Gastroesophageal sphincter (tissue), 4 donors: ENCODE data around the gene GLI1. TPM values are rescaled to one million over a fixed set of nuclear protein-coding genes. Genes with fewer than 3 reads are reported as not detected.

Experiments
- ATAC-seq: fragments of 150-250 bp; one replicate; pipeline ENCODE4 v1.9.1; 2016; ENCODE audit warnings: mild to moderate bottlenecking, moderate library complexity
- H3K27ac ChIP-seq, 4 donors: fragments of 200-600 bp; sonication (generic) in 3 of 4; 1 replicate in 3 of 4; 2 replicates in 1 of 4; pipeline ENCODE4 v1.5.1; 2016 to 2019
- H3K27me3 ChIP-seq: fragments of 200-600 bp; sonication (generic); one replicate; pipeline ENCODE4 v1.5.1; 2019
- H3K36me3 ChIP-seq, 2 donors: fragments of 200-600 bp; sonication (generic); one replicate each; pipeline ENCODE4 v1.5.1; 2019; ENCODE audit warnings: control low read depth in 1 of 2
- H3K4me1 ChIP-seq, 3 donors: fragments of 200-600 bp; sonication (generic); 1 replicate in 2 of 3; 2 replicates in 1 of 3; pipeline ENCODE4 v1.5.1; 2016 to 2019; ENCODE audit warnings: control low read depth in 2 of 3
- H3K4me3 ChIP-seq, 2 donors: fragments of 200-600 bp; sonication (generic); one replicate each; pipeline ENCODE4 v1.5.1; 2019; ENCODE audit warnings: mild to moderate bottlenecking in 1 of 2, moderate library complexity in 1 of 2
- H3K9me3 ChIP-seq, 3 donors: fragments of 200-600 bp; sonication (generic); one replicate each; pipeline ENCODE4 v1.5.1; 2017 to 2019; ENCODE audit warnings: control low read depth in 2 of 3
- CTCF ChIP-seq, 4 experiments: fragments of 200-600 bp in 2 of 4; fragments of 450-650 bp in 2 of 4; sonication (generic) in 1 of 4; IDR thresholded peaks; one replicate each; pipeline ENCODE4 v1.5.1; 2017 to 2019; ENCODE audit warnings: antibody characterized with exemption in 4 of 4, mild to moderate bottlenecking in 2 of 4, moderate library complexity in 2 of 4
- EP300 ChIP-seq: sonication (generic); formaldehyde crosslinking; IDR thresholded peaks from one replicate; pipeline ENCODE4 v1.6.1; 2017; ENCODE audit warnings: antibody characterized with exemption, mild to moderate bottlenecking
- POLR2A ChIP-seq, 2 donors: fragments of 450-650 bp; IDR thresholded peaks; one replicate each; pipeline ENCODE4 v1.6.1; 2017; ENCODE audit warnings: antibody characterized with exemption in 2 of 2, mild to moderate bottlenecking in 2 of 2, moderate library complexity in 1 of 2
- POLR2AphosphoS5 ChIP-seq: sonication (generic); formaldehyde crosslinking; IDR thresholded peaks from one replicate; pipeline ENCODE4 v1.6.1; 2017; ENCODE audit warnings: antibody characterized with exemption
- WGBS, 2 donors: methylation state at CpG; one replicate each; pipeline ENCODE4 v1.1.5; 2018; ENCODE audit warnings: low coverage in 1 of 2; 5-methylcytosine and 5-hydroxymethylcytosine counted together
- total RNA-seq, 4 donors: library from RNA; depleted of rRNA; stranded (reverse); fragments of >200 nt; gene quantifications; one replicate each; pipeline ENCODE4 v1.1.0, GENCODE V29; 2016

Gene GLI1
- total RNA-seq, 4 donors from 2014 or later = 0.15 to 3.6 (median 0.30) TPM

DNA sequence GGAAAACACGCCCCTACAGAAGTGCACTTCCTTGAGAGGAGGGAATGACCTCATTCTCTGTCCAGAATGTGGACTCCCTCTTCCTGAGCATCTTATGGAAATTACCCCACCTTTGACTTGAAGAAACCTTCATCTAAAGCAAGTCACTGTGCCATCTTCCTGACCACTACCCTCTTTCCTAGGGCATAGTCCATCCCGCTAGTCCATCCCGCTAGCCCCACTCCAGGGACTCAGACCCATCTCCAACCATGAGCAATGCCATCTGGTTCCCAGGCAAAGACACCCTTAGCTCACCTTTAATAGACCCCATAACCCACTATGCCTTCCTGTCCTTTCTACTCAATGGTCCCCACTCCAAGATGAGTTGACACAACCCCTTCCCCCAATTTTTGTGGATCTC lies 9.5 kb upstream of the GLI1 start:
- Histone ChIP-seq H3K4me1 (peaks cover 0 to 13% (median 0%) of the 10 kb centered on the region in 3 donors), H3K9me3 (no peaks in the 10 kb centered on the region), H3K27me3 (peaks cover 5% of the 10 kb centered on the region), H3K36me3 (no peaks in the 10 kb centered on the region), H3K27ac (no peak overlapping the region), H3K4me3 (no peak overlapping the region)
- 81 to 94% methylated on average over 2 of the region's 3 CpGs for WGBS, 2 donors
- TF ChIP-seq POLR2AphosphoS5 = no peak
- no peak for TF ChIP-seq CTCF (IDR thresholded peaks at IDR 0.05)
- no peak for TF ChIP-seq EP300
- no peak for TF ChIP-seq POLR2A (IDR thresholded peaks at IDR 0.05)
- ATAC-seq = no peak

DNA sequence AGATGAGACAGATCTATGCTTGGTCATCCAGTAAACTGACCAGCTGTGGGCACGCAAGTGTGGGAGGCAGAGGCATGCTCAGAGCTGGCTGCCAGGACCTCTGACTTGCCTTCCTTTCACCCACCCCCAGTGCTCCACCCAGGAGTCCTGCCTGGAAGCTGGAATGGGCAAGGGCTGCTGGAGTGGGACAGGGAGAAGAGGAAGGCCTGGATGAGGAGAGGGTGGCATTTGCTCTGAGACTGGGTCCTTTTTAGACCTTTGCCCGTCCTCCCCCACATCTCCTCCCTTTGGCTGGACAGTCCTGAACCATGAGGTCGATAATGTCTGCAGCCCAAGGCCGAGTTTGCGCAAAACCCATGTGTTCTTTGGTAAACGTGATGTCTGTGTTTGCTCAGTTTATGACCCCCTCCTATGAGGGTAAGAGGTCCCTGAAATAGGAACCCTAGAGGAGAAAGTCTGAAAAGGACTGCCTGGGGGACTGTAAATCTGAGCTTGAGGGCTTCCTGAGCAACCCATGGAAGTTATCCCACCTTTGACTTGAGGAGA lies 8.3 kb upstream of the GLI1 start:
- no peak overlapping the region for H3K27ac ChIP-seq
- no peak for ATAC-seq
- H3K9me3 ChIP-seq = no peaks in the 10 kb centered on the region
- no peaks in the 10 kb centered on the region for H3K36me3 ChIP-seq
- TF ChIP-seq POLR2A (IDR thresholded peaks at IDR 0.05) (no peak), EP300 (no peak), POLR2AphosphoS5 (no peak), CTCF (IDR thresholded peaks at IDR 0.05) (no peak)
- peaks cover 0 to 13% (median 0%) of the 10 kb centered on the region in 3 donors for H3K4me1 ChIP-seq
- WGBS, 2 donors = 79% methylated on average over 4 of the region's 6 CpGs; no CpG with 5 or more reads in 1 of the 2 donors
- H3K27me3 ChIP-seq = peaks cover 7% of the 10 kb centered on the region
- no peak overlapping the region for H3K4me3 ChIP-seq

DNA sequence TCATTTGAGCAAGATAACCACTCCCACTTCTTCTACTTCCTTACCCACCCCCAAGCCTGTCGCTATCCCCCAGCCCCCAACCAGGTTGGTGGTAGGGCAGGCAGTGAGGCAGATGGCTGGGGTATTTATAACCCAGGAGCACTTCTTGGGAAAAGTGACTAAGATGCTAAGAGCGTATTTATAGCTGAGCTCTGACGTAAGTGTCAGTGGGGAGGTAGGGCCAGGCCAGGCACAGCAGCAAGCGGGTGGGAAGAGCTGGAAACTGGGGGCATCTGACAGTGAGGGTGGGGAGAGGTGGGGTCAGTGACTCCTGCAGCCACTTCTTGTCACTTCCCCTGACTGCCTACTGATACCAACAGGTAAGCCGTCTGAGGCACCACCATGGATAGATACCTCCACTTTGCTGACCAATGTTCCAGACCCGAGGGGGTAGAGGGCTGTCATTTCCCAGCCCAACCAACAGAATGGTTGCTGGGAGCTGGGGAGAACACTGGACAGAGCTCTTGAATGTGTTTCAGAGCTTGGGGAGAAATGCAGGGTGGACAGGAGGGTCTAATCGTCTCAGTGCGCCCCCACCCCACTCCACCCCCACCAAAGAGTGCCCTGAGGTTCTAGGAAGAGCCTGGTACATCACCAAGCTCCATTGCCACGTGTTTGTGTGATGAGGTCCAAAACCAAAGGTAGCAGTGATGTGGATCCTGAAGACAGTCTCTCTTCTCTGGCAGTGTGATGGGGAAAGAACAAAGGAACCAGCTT lies 7.2 kb upstream of the GLI1 start:
- TF ChIP-seq EP300 (no peak), CTCF (IDR thresholded peaks at IDR 0.05) (no peak), POLR2A (IDR thresholded peaks at IDR 0.05) (no peak), POLR2AphosphoS5 (no peak)
- peak; percentile 63 for ATAC-seq
- H3K36me3 ChIP-seq = no peaks in the 10 kb centered on the region
- no peaks in the 10 kb centered on the region for H3K9me3 ChIP-seq
- peaks cover 0 to 13% (median 0%) of the 10 kb centered on the region in 3 donors for H3K4me1 ChIP-seq
- peaks cover 7% of the 10 kb centered on the region for H3K27me3 ChIP-seq
- WGBS, 2 donors = 6 to 29% methylated on average over 3 of the region's 9 CpGs
- H3K27ac ChIP-seq = peak overlapping the region in 3 of 4 donors; percentile 42 to 76 (median 48)
- no peak overlapping the region for H3K4me3 ChIP-seq

- Histone ChIP-seq H3K9me3 (no peaks in the 10 kb centered on the region), H3K27me3 (peaks cover 7% of the 10 kb centered on the region), H3K4me3 (no peak overlapping the region), H3K4me1 (peaks cover 0 to 13% (median 0%) of the 10 kb centered on the region in 3 donors), H3K36me3 (no peaks in the 10 kb centered on the region), H3K27ac (peak overlapping the region in 3 of 4 donors; percentile 42 to 76 (median 48))
- peak; percentile 83 for ATAC-seq
- WGBS, 2 donors = 0 to 60% methylated on average over 1 to 3 of the region's 7 CpGs
- TF ChIP-seq CTCF (IDR thresholded peaks at IDR 0.05) (peak; percentile 84 to 96 (median 93)), POLR2A (IDR thresholded peaks at IDR 0.05) (no peak)
Measured at GRCh38 chr12:57452937-57453509, 6.6 kb upstream of the GLI1 start.
